ENCODE data around the gene GLI1.
A peak's percentile ranks its signal among the peaks of the same experiment; 100 is the strongest.
"Not testable (repeated sequence)": the region's sequence is repeated elsewhere in the genome, so short reads cannot be mapped to it uniquely, and the experiment has no call there.

Gene GLI1

DNA sequence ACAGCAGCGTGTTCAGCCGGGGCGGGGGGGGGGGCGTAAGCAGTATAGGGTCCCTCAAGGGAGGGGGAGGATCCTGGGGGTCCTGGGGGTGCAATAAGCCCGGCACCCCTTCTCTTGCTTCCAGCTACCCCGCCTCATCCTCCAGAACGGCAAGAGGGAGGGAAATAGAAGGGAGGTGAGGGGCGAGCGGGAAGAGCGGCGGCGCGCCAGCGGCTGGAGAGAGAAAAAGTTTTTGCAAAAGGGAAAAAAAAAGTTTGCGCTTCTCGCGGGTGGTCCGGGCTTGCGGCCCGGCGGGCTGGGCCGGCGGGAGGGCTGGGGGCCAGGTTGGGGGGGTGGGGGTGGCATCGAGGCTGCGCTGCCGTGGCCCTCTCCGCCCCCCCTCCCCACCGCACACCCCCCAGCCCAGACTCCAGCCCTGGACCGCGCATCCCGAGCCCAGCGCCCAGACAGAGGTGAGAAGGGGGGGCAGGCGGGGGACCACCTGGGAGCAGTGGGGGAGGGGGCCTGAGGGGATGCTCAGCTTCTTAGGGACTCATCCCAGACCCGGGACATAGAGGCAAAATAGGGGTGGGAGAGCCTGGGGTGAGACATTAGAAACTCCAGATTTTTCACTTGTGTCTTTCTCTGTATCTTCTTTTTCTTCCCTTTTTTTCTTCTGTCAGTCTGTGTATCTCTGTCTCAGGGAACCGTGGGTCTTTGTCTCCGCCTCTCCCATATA, at the start of gene GLI1:
Gene GLI1, plus strand, starts transcription at position 36 of the 718 bp plus-strand sequence. CDS start 3,907 bp downstream, outside the sequence.
- H3K9me3 Mint-ChIP-seq: no peaks in the 10 kb centered on the region
- peak within 1 kb of the TSS; percentile 97 for H3K4me3 Mint-ChIP-seq
- H3K36me3 Mint-ChIP-seq: no peaks in the 10 kb centered on the region
- H3K27me3 Mint-ChIP-seq: no peaks in the 10 kb centered on the region
- peak; percentile 35 for ATAC-seq
- H3K4me1 Mint-ChIP-seq: peaks cover 77% of the 10 kb centered on the region
- H3K27ac Mint-ChIP-seq: peak within 1 kb of the TSS; percentile 90

DNA sequence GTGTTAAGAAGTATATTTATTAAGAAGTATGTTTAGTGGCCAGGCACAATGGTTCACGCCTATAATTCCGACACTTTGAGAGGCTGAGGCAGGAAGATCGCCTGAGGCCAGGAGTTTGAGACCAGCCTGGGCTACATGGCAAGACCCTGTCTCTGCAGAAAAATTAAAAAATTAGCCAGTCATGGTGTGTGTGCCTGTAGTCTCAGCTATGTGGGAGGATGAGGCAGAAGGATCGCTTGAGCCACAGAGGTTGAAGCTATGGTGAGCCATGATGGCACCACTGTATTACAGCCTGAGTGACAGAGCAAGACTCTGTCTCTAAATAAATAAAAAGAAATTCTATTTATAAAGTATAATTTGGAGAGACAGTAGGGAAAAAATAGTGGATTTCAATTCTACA, 49.1 kb upstream of the GLI1 start:
- no peak for ATAC-seq
- Mint-ChIP-seq H3K4me3 (no peak overlapping the region), H3K4me1 (peaks cover 24% of the 10 kb centered on the region), H3K9me3 (no peaks in the 10 kb centered on the region), H3K36me3 (no peaks in the 10 kb centered on the region), H3K27ac (no peak overlapping the region), H3K27me3 (no peaks in the 10 kb centered on the region)

DNA sequence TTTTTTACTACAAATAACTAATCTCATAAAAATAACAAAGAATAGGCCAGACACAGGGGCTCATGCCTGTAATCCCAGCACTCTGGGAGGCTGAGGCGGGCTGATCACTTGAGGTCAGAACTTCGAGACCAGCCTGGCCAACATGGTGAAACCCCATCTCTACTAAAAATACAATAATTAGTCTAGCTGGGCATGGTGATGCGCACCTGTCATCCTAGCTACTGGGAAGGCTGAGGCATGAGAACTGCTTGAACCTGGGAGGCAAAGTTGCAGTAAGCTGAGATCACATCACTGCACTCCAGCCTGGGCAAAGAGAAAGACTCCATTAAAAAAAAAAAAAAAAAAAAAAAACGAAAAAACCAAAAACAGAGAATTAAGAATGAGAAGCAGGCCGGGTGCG, 45.4 kb upstream of the GLI1 start:
- not testable (repeated sequence) for H3K9me3 Mint-ChIP-seq, H3K27me3 Mint-ChIP-seq, ATAC-seq, H3K4me3 Mint-ChIP-seq, H3K27ac Mint-ChIP-seq, H3K36me3 Mint-ChIP-seq
- peaks cover 42% of the 10 kb centered on the region for H3K4me1 Mint-ChIP-seq

DNA sequence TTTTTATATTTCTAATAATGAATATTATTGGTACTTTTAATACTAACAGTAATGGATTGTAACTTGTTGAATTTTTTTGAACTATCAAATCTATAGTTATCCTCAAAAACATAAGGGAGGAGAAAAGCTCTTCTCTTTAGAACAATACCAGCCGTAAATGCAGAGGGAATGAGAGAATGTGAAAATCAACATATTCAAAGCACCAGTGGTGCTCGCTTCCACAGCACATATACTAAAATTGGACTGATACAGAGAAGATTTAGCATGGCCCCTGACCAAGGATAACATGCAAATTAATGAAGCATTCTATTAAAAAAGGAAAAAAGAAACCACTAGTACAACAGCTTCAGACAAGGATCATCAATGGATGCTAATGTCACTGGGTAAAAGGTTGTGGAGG, 44.5 kb upstream of the GLI1 start:
- peaks cover 46% of the 10 kb centered on the region for H3K4me1 Mint-ChIP-seq
- peaks cover 13% of the 10 kb centered on the region for H3K36me3 Mint-ChIP-seq
- H3K27me3 Mint-ChIP-seq: no peaks in the 10 kb centered on the region
- ATAC-seq: no peak
- H3K4me3 Mint-ChIP-seq: no peak overlapping the region
- no peak overlapping the region for H3K27ac Mint-ChIP-seq
- H3K9me3 Mint-ChIP-seq: no peaks in the 10 kb centered on the region

DNA sequence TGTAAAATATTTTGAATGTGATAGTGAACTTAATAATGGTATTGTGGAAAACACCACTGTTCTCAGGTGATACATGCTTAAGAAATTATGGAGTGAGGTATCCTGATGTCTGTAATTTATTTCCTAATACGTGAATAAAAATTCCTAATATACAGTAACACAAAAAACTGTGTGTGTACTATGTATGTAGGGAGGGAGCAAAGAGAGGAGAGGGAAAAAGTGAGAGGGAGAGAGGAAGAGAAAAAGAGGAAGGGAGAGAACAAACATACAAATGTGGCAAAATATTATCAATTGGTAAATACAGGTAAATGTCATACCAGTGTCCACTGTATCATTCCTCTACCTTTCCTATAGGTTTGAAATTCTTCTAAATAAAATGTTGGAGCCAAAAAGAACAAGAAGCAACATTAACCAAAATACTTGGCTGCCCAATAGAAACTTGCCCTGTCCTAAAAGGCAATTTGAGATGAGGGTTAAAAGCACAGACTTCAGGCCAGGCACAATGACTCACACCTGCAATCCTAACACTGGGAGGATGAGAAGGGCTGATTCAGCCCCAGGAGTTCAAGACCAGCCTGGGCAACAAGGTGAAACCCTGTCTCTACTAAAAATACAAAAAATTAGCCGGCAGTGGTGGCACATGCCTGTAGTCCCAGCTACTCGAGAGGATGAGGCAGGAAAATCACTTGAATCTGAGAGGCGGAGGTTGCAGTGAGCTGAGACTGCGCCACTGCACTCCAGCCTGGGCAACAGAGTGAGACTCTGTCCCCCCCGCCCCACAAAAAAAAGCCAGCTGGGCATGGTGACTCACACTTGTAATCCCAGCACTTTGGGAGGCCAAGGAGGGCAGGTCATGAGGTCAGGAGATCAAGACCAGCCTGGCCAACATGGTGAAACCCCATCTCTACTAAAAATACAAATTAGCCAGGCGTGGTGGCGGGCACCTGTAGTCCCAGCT, 43.3 kb upstream of the GLI1 start:
- H3K27me3 Mint-ChIP-seq: no peaks in the 10 kb centered on the region
- H3K27ac Mint-ChIP-seq: no peak overlapping the region
- ATAC-seq: no peak
- no peaks in the 10 kb centered on the region for H3K9me3 Mint-ChIP-seq
- no peak overlapping the region for H3K4me3 Mint-ChIP-seq
- H3K4me1 Mint-ChIP-seq: peaks cover 57% of the 10 kb centered on the region
- H3K36me3 Mint-ChIP-seq: peaks cover 23% of the 10 kb centered on the region

DNA sequence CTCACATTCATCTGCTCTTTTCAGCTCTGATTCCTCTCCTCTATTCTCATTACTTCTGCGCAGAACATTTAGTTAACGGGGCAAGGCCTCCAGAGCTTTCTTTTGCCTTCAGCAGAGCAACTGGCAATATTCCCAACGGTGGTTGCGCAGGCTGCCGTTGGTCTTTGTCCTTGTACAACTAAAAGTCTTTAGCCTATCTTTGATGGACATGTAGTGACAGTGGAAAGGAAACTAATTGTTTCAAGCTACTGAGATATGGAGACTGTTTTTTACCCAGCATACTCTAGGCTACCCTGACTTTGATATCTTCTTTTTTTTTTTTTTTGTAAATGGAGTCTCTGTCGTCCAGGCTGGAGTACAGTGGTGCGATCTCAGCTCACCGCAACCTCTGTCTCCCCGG, 41.3 kb upstream of the GLI1 start:
- H3K36me3 Mint-ChIP-seq: peaks cover 30% of the 10 kb centered on the region
- no peaks in the 10 kb centered on the region for H3K27me3 Mint-ChIP-seq
- H3K9me3 Mint-ChIP-seq: no peaks in the 10 kb centered on the region
- no peak for ATAC-seq
- H3K4me3 Mint-ChIP-seq: no peak overlapping the region
- no peak overlapping the region for H3K27ac Mint-ChIP-seq
- peaks cover 49% of the 10 kb centered on the region for H3K4me1 Mint-ChIP-seq

DNA sequence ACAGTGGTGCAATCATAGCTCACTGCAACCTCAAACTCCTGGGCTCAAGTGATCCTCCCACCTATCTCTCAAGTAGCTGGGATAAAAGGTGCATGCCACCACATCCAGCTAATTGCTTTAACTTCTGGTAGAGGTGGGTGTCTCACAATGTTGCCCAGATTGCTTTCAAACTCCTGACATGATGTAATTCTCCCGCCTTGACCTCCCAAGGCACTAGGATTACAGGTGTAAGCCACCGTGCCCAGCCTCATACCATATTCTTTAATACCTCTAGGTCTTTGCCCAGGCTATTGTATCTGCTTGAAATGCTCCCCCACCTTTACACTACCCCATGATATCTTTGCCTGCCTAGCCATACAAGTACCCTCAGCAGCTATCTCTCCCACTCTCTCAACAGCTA, 40.1 kb upstream of the GLI1 start:
- H3K9me3 Mint-ChIP-seq: no peaks in the 10 kb centered on the region
- H3K4me3 Mint-ChIP-seq: no peak overlapping the region
- peaks cover 34% of the 10 kb centered on the region for H3K36me3 Mint-ChIP-seq
- H3K4me1 Mint-ChIP-seq: peaks cover 53% of the 10 kb centered on the region
- H3K27ac Mint-ChIP-seq: no peak overlapping the region
- ATAC-seq: no peak
- no peaks in the 10 kb centered on the region for H3K27me3 Mint-ChIP-seq

DNA sequence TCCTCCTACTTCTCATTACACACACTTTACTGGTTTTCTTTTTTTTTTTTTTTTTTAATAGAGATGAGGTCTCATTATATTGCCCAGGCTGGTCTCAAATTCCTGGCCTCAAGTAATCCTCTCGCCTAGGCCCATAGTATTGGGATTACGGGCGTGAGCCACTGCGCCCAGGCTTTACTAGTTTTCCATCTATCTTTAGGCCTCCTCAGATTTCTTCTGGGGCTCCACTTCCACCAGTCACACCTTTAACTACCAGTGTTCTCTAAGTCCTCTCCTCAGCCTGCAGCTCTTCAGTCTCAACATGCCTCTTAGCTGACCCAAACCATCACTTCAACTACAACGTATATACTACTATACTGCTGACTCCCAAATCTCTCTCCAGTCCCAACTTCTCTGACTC, 39.1 kb upstream of the GLI1 start:
- Mint-ChIP-seq H3K27ac (no peak overlapping the region), H3K4me1 (peaks cover 51% of the 10 kb centered on the region), H3K9me3 (no peaks in the 10 kb centered on the region), H3K36me3 (peaks cover 37% of the 10 kb centered on the region), H3K27me3 (no peaks in the 10 kb centered on the region), H3K4me3 (no peak overlapping the region)
- ATAC-seq: no peak

DNA sequence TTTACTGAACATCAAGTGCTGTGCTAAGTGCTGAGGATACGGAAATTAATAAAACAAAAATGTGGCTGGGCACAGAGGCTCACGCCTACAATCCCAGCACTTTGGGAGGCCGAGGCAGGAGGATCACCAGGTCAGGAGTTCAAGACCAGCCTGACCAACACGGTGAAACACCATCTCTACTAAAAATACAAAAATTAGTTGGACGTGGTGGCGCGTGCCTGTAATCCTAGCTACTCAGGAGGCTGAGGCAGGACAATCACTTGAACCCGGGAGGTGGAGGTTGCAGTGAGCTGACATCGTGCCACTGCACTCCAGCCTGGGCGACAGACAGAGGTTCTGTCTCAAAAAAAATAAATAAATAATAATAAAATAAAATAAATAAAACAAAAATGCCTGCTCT, 32.6 kb upstream of the GLI1 start:
- Mint-ChIP-seq H3K4me1 (peaks cover 45% of the 10 kb centered on the region), H3K27ac (peak overlapping the region; percentile 37), H3K36me3 (peaks cover 19% of the 10 kb centered on the region)
- H3K4me3 Mint-ChIP-seq, H3K9me3 Mint-ChIP-seq, ATAC-seq, H3K27me3 Mint-ChIP-seq: not testable (repeated sequence)

DNA sequence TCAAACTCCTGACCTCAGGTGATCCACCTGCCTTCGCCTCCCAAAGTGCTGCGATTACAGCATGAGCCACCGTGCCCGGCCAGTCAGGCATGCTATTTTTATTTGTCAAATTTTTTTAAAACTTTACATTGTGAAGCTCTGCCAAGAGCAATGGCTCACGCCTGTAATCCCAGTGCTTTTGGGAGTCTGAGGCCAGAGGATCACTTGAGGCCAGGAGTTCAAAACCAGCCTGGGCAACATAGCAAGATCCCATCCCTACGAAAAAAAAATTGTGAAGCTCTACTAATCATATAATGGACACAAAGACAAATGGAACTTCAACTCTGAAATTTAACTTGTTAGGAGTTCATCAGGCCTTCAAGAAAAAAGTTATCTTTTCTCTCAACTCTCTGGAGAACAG, 30.6 kb upstream of the GLI1 start:
- Mint-ChIP-seq H3K27ac (peak overlapping the region; percentile 100), H3K4me1 (peaks cover 45% of the 10 kb centered on the region), H3K9me3 (no peaks in the 10 kb centered on the region), H3K27me3 (no peaks in the 10 kb centered on the region), H3K4me3 (peak overlapping the region; percentile 76), H3K36me3 (peaks cover 12% of the 10 kb centered on the region)
- ATAC-seq: no peak

DNA sequence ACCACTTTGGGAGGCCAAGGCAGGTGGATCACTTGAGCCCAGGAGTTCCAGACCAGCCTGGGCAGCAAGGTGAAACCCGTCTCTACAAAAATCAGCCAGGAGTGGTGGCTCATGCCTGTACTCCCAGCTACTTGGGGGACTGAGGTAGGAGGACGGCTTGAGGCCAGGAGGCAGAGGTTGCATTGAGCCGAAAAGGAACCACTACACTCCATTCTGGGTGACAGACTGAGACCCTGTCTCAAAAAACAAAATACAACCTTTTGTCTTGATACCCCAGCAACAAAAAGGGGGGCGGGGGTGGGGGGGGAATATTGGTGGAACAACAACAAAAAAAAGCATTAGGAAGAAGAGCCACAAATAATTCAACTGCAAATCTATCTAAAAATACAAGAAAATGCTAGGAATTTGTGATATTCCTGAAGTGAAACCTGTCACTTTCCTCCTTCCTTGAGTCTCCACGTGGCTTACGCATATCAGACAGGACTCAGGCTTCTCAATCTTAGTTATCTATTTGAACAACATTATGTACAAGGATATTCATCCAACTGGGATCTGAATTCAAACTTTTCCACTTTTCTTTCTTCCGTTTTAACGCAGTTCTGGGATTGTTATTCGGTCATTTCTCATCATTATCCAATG, 30.0 kb upstream of the GLI1 start:
- Mint-ChIP-seq H3K27ac (peak overlapping the region; percentile 100), H3K36me3 (peaks cover 7% of the 10 kb centered on the region), H3K4me3 (peak overlapping the region; percentile 84), H3K4me1 (peaks cover 40% of the 10 kb centered on the region), H3K9me3 (no peaks in the 10 kb centered on the region), H3K27me3 (no peaks in the 10 kb centered on the region)
- no peak for ATAC-seq

DNA sequence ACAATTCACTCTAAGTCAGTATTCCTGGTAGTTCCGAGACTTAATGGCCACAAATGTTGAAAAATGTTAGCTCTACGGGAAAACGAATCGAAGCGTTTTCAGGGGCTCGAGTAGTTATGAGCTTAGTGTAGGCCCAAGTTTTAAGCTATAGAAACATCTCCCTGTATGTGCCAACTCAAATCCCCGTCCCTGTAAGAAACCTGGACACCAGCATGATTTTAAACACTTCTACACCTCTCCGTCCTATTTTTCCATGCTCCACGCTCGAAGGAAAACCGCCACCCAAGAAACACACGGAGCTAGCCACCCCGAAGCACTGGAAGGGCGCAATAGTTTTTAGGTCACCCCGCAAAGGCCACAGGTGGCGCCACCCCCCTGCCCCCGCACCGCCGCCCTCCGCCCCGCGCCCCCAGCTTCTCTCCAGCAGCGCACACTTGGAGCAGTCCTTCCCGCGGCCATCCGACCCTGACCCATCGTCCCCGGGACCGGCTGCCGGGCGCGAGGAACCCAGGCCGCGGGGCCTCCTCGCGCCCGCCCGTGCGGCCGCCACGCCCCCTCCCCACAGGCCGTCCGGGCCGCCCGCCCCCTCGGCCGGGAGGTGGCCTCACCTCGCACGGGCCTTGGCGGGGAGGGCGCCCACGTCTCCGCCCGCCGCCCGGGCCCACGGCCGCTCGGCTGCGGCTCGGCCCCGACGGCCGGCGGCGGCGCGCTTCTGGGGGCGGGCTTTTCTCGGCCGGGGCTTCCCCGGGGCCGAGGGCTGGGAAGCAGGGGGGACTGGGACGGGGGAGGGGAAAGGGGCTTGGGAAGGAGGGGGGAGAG, 29.3 kb upstream of the GLI1 start:
- Mint-ChIP-seq H3K4me1 (peaks cover 39% of the 10 kb centered on the region), H3K27me3 (no peaks in the 10 kb centered on the region), H3K4me3 (peak overlapping the region; percentile 97), H3K36me3 (peaks cover 6% of the 10 kb centered on the region), H3K27ac (peak overlapping the region; percentile 100), H3K9me3 (no peaks in the 10 kb centered on the region)
- ATAC-seq: peak; percentile 91

DNA sequence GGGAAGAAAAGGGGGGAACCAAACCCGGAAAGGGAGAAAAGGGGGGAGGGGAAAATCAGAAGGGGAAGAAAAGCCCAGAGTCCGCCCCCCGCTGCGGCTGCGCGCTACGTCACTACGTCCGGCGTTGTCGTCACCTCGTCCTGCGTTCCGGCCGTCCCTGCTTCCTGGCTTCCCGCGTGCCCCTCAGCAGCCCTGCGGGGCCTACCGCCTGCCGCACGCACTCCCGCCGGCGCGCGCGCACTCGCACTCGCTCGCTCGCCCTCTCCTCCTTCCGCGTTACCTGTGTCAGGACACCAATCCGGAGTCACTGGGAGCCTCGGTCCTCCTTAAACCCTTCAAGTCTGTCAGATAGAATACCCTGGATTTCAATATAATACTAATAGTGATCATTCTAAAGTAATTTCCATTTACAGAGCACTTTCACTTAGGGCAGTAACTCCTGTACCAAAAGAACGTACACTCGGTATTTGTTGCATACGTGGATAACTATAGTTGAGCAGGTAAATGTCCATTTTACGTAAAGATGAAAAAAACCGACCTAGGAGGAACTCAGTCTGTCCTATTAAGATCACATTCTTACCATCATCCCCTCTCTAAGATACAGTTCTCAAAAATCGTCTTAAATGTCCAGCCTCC, 28.5 kb upstream of the GLI1 start, which contains the start of gene R3HDM2:
Gene R3HDM2, minus strand, starts transcription at position 113 of the 636 bp plus-strand sequence. CDS start 120,615 bp downstream, outside the sequence.
- H3K9me3 Mint-ChIP-seq: no peaks in the 10 kb centered on the region
- ATAC-seq: peak; percentile 97
- H3K36me3 Mint-ChIP-seq: no peaks in the 10 kb centered on the region
- no peaks in the 10 kb centered on the region for H3K27me3 Mint-ChIP-seq
- H3K27ac Mint-ChIP-seq: peak within 1 kb of the TSS; percentile 100
- H3K4me3 Mint-ChIP-seq: peak within 1 kb of the TSS; percentile 97
- peaks cover 35% of the 10 kb centered on the region for H3K4me1 Mint-ChIP-seq

DNA sequence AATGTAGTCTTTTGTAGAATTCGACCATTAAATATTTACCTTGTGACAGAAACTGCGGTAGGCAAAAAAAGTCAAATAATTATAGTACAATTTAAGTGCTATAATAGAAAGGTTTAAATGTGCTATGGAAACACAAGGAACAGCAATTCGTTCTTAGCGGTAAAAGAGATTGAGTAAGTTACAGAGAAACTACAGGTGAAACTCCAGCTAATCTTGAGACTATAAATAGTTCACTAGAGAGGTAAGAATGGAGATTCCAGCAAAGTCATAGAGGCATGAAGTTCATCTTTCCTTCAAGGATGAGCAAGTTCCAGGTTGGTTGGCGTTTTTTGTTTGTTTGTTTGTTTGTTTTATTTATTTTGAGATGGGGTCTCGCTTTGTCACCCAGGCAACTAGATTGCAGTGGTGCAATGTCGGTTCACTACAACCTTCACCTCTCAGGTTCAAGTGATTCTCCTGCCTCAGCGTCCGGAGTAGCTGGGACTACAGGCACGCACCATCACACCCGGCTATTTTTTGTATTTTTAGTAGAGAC, 27.9 kb upstream of the GLI1 start:
- ATAC-seq: no peak
- no peaks in the 10 kb centered on the region for H3K27me3 Mint-ChIP-seq
- peak overlapping the region; percentile 97 for H3K4me3 Mint-ChIP-seq
- no peaks in the 10 kb centered on the region for H3K9me3 Mint-ChIP-seq
- H3K4me1 Mint-ChIP-seq: peaks cover 35% of the 10 kb centered on the region
- H3K27ac Mint-ChIP-seq: peak overlapping the region; percentile 100
- H3K36me3 Mint-ChIP-seq: no peaks in the 10 kb centered on the region
